Epithelial cell of esophagus (primary cell): ENCODE data around the gene CLK1.

Experiments
- DNase-seq: peaks from one replicate; pipeline ENCODE4 v3.0.0; 2010; ENCODE audit warnings: low read depth
- H3K4me3 ChIP-seq: 2 replicates; pipeline ENCODE4 v1.5.1; 2011; ENCODE audit warnings: mild to moderate bottlenecking, low read length, control low read depth
- TF ChIP-seq, protein P1 (sequence below): IDR thresholded peaks from 2 replicates; pipeline ENCODE4 v1.5.1; 2011; ENCODE audit warnings: low read depth, mild to moderate bottlenecking, low read length, control low read depth, inconsistent platforms; ENCODE audit not compliant: insufficient read depth; ENCODE audit errors: missing control alignments

The CLK1 gene

DNA sequence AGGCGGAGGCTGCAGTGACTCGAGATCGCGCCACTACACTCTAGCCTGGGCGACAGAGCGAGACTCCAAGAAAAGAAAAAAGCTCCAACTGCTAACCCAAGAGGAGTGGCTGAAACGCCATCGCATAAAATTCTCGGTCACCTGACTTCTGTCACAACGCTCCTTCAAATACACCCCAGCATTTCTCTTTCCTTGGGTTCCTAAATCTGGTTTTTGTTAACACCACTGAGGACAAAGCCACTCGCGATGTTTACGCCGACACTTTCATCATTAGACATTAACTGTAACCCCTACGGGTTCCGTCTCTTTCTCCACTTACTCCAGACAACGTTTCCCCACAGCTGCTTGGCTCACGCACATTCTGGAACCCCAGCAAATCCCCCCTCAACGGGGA lies 679 bp downstream of the CLK1 start:
- peak overlapping the region; percentile 70 for H3K4me3 ChIP-seq
- TF ChIP-seq, protein P1, sequence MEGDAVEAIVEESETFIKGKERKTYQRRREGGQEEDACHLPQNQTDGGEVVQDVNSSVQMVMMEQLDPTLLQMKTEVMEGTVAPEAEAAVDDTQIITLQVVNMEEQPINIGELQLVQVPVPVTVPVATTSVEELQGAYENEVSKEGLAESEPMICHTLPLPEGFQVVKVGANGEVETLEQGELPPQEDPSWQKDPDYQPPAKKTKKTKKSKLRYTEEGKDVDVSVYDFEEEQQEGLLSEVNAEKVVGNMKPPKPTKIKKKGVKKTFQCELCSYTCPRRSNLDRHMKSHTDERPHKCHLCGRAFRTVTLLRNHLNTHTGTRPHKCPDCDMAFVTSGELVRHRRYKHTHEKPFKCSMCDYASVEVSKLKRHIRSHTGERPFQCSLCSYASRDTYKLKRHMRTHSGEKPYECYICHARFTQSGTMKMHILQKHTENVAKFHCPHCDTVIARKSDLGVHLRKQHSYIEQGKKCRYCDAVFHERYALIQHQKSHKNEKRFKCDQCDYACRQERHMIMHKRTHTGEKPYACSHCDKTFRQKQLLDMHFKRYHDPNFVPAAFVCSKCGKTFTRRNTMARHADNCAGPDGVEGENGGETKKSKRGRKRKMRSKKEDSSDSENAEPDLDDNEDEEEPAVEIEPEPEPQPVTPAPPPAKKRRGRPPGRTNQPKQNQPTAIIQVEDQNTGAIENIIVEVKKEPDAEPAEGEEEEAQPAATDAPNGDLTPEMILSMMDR: no peak
- DNase-seq: no peak

DNA sequence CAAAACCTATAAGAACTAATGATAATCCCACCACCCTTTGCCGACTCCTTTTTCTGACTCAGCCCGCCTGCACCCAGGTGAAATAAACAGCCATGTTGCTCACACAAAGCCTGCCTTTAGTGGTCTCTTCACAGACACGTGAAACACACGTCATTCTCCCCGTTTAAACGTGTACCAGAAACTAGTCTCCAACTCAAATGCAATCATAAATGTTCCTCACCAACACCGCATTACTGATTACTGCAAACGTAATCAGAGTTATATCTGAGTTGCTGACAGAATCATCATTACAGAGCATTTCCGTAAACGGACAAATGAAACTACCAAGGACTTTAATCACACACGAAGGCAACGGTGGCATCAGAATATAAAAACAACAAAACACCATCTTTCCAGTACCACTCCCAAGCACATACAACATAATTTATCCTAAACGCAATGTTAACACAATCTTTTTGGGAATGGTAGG lies 1.9 kb downstream of the CLK1 start:
- TF ChIP-seq, protein P1: no peak
- H3K4me3 ChIP-seq: peak overlapping the region; percentile 70
- DNase-seq: peak; percentile 79

DNA sequence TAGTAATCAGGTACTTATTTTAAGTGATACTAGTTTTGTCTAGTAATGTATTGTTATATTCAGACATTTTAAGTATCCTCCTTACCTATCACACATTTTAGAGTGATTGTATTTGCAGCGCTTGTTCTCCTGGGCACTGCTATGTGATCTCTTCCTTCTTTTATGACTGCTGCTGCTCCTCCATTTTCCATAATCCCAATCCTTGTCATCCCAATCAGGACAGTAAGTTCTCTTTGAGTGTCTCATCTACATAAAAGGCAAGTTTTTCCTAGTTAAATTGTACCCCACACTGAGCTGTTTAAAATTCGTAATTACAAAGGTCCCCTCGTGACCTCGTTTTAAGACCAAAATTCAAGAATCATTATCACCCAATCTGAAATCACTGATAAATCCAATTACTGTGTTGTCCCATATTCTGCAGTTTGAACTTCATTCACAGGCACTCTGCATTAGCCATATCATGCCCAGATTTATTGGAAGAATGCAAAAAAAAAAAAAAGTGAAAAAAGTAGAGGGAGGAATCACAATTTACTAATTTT lies 2.8 kb downstream of the CLK1 start:
- TF ChIP-seq, protein P1: no peak
- no peak for DNase-seq
- H3K4me3 ChIP-seq: peak overlapping the region; percentile 70

DNA sequence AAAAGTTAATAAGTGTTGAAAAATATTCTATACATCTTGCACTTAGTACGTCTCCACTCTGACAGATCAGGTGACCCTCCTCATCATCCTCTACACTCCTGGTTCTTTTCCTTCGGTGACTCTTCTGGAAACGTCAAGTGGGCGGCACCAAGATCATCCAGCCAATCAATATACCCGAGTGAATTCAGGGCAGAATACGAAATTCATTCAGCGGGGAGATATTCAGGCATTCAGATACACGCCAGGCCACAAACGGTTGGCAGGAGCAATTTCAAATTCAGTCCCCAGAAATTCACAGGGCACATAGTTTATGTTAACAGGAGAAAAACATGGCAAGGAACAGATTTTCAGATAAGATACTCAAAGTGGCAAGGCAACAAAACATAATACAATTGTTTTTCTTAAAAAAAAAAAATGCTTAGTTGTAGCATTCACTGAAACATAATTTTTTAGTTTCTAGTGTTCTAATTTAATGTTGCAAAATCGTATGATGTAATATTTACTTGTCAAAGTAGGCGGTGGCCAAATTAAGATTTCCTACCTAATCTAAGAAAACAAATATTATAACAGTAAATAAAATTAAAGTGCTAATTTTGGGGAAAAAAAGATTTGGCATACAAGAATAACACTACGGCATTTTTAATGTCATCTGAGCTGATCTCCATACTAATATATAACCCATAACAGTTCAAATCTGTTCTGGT lies 4.2 kb downstream of the CLK1 start:
- DNase-seq: peak; percentile 41
- no peak overlapping the region for H3K4me3 ChIP-seq
- TF ChIP-seq, protein P1: no peak

DNA sequence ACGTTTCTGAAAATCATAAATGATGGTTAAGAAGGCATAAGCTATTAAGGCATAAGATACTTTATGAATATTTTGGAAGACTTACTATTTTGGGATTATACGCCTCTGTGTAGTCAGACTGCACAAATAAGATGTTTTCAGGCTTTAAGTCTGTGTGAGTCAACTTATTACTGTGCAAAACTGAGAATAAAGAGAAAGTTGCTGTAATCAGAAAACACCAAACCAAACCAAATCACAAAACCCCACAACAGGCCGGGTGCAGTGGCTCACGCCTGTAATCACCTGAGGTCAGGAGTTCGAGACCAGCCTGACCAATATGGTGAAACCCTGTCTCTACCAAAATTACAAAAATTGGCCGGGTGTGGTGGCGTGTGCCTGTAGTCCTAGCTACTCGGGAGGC lies 7.7 kb downstream of the CLK1 start:
- no peak for DNase-seq
- no peak overlapping the region for H3K4me3 ChIP-seq
- TF ChIP-seq, protein P1: no peak

DNA sequence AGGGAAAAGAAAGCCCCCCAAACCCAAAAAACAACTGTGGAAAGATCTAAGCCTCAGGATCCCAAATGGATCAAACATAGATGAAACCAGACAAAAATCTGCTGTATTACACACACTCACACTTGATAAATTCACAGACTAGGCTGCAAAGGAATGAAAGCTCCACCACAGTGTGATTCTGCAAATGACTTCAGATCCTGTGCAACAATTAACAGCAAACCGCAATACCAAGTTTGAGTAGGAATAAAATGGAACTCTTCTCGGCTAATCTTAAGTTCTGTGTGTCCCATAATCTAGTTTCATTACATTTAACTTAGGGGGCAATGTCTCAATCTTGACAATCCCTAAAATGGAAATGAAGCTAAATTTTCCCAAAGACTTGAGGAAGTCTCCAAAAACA lies 11.9 kb downstream of the CLK1 start:
- H3K4me3 ChIP-seq: no peak overlapping the region
- TF ChIP-seq, protein P1: no peak

More for the DNA sequence above, 11.9 kb downstream of the CLK1 start:
- DNase-seq: no peak
